Small intestine (tissue), 7 donors: Measurements from ENCODE around the gene GPR157. TPM values are rescaled to one million over a fixed set of nuclear protein-coding genes. Genes with fewer than 3 reads are reported as not detected.
A peak's percentile ranks its signal among the peaks of the same experiment; 100 is the strongest.

ENCODE experiments used
- DNase-seq, 2 donors: peaks; one replicate each; pipeline versions ENCODE4 v3.0.0 to v3.0.0-alpha.2; 2013
- FAIRE-seq: peaks from 2 replicates; lab custom pipeline; 2012; peaks lifted over from hg19 to GRCh38; lab: Jason Lieb, UNC
- H3K27ac ChIP-seq, 3 donors: one replicate each; pipeline ENCODE4 v1.5.1; 2013; ENCODE audit warnings: low read length in 2 of 3, mild to moderate bottlenecking in 2 of 3, control low read depth in 1 of 3, inconsistent platforms in 1 of 3, low read depth in 1 of 3, moderate library complexity in 1 of 3
- H3K27me3 ChIP-seq, 3 donors: one replicate each; pipeline ENCODE4 v1.6.1; 2013; ENCODE audit warnings: low read length in 3 of 3, inconsistent platforms in 1 of 3; ENCODE audit not compliant: control insufficient read depth in 3 of 3, insufficient read depth in 3 of 3
- H3K36me3 ChIP-seq, 3 donors: one replicate each; pipeline ENCODE4 v1.6.1; 2013; ENCODE audit warnings: low read length in 3 of 3, inconsistent platforms in 1 of 3, low read depth in 1 of 3, mild to moderate bottlenecking in 1 of 3, moderate library complexity in 1 of 3; ENCODE audit not compliant: control insufficient read depth in 3 of 3, insufficient read depth in 2 of 3
- H3K4me1 ChIP-seq, 3 donors: one replicate each; pipeline ENCODE4 v1.6.1; 2013; ENCODE audit warnings: low read length in 2 of 3, inconsistent platforms in 1 of 3, low read depth in 1 of 3, mild to moderate bottlenecking in 1 of 3, moderate library complexity in 1 of 3; ENCODE audit not compliant: control insufficient read depth in 3 of 3, insufficient read depth in 2 of 3
- H3K4me3 ChIP-seq, 3 donors: one replicate each; pipeline ENCODE4 v1.5.1; 2013; ENCODE audit warnings: low read length in 3 of 3, control low read depth in 1 of 3, inconsistent platforms in 1 of 3, low read depth in 1 of 3, mild to moderate bottlenecking in 1 of 3, moderate library complexity in 1 of 3
- H3K9me3 ChIP-seq, 2 donors: one replicate each; pipeline ENCODE4 v1.6.1; 2013; ENCODE audit warnings: low read depth in 1 of 2, low read length in 1 of 2; ENCODE audit not compliant: control insufficient read depth in 2 of 2, insufficient read depth in 1 of 2
- WGBS, 3 donors: extraction: QIAGEN DNeasy Blood & Tissue Kit; methylation state at CpG; one replicate each; pipeline ENCODE4 v1.1.7; 2013; 5-methylcytosine and 5-hydroxymethylcytosine counted together
- polyA plus RNA-seq, 4 donors: library from polyadenylated mRNA; stranded (reverse) in 3 of 4; unstranded in 1 of 4; fragments of 200-250 nt in 3 of 4; fragments of 120-200 nt in 1 of 4; gene quantifications; one replicate each; pipeline versions ENCODE4 v1.2.1 to v1.2.3, GENCODE V29; 2013
- donor health status: healthy with polysubstance abuse.
- donor health status: control.
- donor health status: control.
- donor health status: Bipolar disorder and iron deficiency.
- donor health status: healthy.

Gene GPR157
- polyA plus RNA-seq, 4 donors, result 1.1 to 35.2 (median 1.8) TPM

DNA sequence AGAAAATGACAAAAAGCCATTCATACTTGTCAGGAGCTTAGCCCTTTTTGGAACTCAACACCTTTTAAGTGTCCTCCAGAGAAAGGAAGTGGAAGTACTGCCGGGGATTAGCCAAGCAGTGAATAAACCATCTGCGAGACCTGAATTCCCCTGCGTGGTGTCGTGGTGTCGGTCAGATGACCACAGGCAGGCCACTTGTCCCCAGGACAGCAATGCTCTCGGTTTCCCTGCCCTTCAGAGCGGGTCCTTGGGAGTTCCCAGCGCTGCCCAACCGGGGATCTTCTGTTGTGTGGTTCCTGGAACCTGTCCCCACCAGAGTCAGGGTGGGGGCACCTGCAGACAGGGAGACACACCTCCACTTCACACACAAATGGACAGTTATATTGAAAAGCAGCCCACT is 9.2 kb downstream of the GPR157 start:
- 77 to 97% (median 78%) methylated on average over 9 of the region's 9 CpGs for WGBS, 3 donors
- FAIRE-seq, result no peak

DNA sequence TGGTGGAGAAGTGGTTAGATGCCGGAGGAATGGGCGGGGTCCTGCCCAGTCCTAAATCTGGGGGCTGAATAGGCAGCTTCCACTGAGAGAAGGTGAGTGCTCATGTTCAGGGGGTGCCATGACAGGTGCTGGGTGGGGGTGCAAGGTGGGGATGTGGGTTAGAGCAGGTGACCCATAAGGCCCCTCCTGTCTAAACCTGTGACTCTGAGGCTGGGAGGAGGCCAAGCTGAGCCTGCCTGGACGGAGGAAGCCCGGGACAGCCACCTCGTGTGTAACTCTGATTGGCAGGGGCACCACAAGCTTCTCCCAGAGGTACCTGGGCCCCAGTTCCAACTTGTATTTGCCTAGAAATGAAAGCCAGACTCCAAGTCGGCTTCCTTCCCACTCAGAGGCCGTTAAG is 10.7 kb downstream of the GPR157 start:
- Histone ChIP-seq H3K4me1 (peaks cover 2 to 26% (median 3%) of the 10 kb centered on the region in 3 donors), H3K36me3 (peaks cover 0 to 51% (median 2%) of the 10 kb centered on the region in 3 donors), H3K27ac (no peak overlapping the region), H3K9me3 (no peaks in the 10 kb centered on the region), H3K4me3 (no peak overlapping the region), H3K27me3 (no peaks in the 10 kb centered on the region)
- WGBS, 3 donors, result 71 to 80% (median 72%) methylated on average over 7 of the region's 7 CpGs
- no peak for DNase-seq
- FAIRE-seq, result no peak

More for the DNA sequence above, 9.2 kb downstream of the GPR157 start:
- Histone ChIP-seq H3K36me3 (peaks cover 0 to 46% (median 2%) of the 10 kb centered on the region in 3 donors), H3K9me3 (peaks cover 0 to 7% of the 10 kb centered on the region in 2 donors), H3K4me1 (peaks cover 0 to 12% (median 2%) of the 10 kb centered on the region in 3 donors), H3K4me3 (no peak overlapping the region), H3K27ac (no peak overlapping the region), H3K27me3 (no peaks in the 10 kb centered on the region)
- DNase-seq, result no peak

DNA sequence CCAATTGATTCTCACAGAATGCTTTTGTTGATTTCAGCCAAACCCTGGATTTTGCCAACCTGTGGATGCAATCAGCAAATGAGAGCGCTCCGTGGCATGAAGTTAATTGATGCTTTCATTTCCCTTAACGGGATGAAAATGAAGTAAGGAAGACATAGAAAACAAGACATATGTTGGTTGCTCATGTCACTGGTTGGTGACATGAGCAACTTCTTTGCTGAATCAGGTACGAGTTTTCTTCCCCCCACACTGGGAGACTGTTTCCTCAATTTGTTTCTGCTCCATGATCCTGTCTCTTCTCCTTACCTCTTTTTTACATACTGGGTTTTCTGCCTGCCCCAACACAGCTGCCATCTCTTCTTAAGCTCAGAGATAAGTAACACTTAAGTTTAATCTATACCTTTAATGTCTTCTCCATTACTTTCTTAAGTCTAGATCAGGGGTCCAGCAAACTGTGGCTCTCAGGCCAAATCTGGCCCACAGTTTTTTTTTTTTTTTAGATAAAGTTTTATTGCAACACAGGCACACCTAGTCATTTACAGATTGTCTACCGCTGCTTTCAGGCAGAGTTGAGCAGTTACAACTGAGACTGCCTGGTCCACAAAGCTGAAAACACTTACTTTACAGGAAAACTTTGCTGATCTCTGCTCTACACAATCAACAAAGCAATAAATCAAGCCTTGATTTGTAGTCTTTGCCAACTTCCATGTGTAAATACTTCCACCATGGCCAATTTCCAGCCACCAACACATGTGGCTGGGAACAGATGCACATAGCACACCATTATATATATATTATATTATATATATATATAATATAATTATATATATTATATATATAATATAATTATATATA is 13.3 kb downstream of the GPR157 start:
- DNase-seq, result peak; percentile 42 to 63

DNA sequence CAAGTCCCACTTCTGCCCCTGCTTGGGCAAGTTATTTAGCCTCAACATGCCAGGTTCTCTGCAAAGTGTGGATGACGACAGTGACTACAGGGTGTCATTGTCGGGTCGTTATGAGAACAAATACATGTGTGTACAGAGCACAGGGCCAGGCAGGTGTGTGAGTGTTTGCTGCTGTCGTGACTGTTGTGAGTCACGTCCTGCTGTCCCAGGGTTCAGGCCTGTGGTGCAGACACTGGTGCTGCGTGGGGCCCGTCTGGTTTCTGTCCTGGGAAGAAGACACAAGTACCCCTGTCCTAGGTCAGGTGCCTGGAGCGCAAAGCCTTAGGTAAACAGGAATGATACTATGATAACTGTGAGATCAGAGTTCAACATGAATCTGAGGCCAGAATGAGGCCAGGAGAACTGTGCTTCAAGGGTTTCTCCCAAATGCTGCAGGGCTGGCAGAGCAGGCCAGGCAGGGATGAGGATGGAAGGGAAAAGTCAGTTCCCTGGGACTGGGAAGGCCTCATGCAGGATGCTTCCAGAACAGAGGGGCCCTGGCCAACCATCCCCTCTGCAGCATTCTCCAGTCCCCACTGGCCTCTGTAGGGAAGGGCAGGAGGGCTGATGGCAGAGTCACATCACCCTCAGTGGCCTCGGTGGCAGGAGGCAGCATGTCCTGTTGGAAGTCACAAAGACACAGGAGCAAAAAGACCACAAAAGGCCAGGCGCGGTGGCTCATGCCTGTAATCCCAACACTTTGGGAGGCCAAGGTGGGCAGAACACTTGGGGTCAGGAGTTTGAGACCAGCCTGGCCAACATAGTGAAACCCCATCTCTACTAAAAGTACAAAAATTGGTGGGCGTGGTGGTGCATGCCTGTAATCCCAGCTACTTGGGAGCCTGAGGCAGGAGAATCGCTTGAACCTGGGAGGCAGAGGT is 15.7 kb downstream of the GPR157 start:
- no peak overlapping the region for H3K4me3 ChIP-seq
- H3K4me1 ChIP-seq, result peaks cover 2 to 48% (median 3%) of the 10 kb centered on the region in 3 donors
- DNase-seq (peak; percentile 66 to 92), FAIRE-seq (no peak)
- peak overlapping the region in 1 of 3 donors; percentile 97 for H3K27ac ChIP-seq
- H3K9me3 ChIP-seq, result no peaks in the 10 kb centered on the region
- H3K27me3 ChIP-seq, result no peaks in the 10 kb centered on the region
- H3K36me3 ChIP-seq, result peaks cover 0 to 53% (median 0%) of the 10 kb centered on the region in 3 donors
- WGBS, 3 donors, result 38 to 70% (median 53%) methylated on average over 13 of the region's 13 CpGs

More for the DNA sequence above, 13.3 kb downstream of the GPR157 start:
- FAIRE-seq, result no peak
- no peak overlapping the region for H3K4me3 ChIP-seq
- peaks cover 0 to 53% (median 2%) of the 10 kb centered on the region in 3 donors for H3K36me3 ChIP-seq
- peak overlapping the region in 1 of 3 donors; percentile 97 for H3K27ac ChIP-seq
- no peaks in the 10 kb centered on the region for H3K9me3 ChIP-seq
- H3K27me3 ChIP-seq, result no peaks in the 10 kb centered on the region
- peaks cover 2 to 46% (median 3%) of the 10 kb centered on the region in 3 donors for H3K4me1 ChIP-seq
- 61 to 69% (median 69%) methylated on average over 5 of the region's 5 CpGs for WGBS, 3 donors

DNA sequence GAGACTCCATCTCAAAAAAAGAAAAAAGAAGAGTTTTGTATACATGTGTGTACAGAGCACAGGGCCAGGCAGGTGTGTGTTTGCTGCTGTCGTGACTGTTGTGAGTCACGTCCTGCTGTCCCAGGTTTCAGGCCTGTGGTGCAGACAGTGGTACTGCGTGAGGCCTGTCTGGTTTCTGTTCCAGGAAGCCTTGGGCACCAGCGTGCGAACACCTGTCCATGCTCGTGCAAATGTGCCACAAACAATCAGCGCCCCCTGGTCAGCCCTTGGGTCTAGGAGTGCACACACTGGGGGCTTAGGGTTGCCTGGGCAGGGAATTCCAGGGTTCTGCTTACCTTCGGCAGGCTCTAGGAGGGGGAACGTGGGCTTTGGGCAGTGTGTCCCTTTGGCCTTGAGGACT is 16.9 kb downstream of the GPR157 start:
- Histone ChIP-seq H3K36me3 (peaks cover 0 to 60% (median 0%) of the 10 kb centered on the region in 3 donors), H3K27ac (peak overlapping the region in 1 of 3 donors; percentile 97), H3K4me3 (no peak overlapping the region), H3K4me1 (peaks cover 2 to 48% (median 3%) of the 10 kb centered on the region in 3 donors), H3K9me3 (no peaks in the 10 kb centered on the region), H3K27me3 (no peaks in the 10 kb centered on the region)
- no peak for FAIRE-seq
- 85 to 92% (median 87%) methylated on average over 9 of the region's 9 CpGs for WGBS, 3 donors
- DNase-seq, result no peak

- FAIRE-seq (no peak), DNase-seq (no peak)
- no peaks in the 10 kb centered on the region for H3K9me3 ChIP-seq
- WGBS, 3 donors, result 91 to 94% (median 94%) methylated on average over 13 of the region's 13 CpGs
- H3K4me3 ChIP-seq, result no peak overlapping the region
- H3K4me1 ChIP-seq, result peaks cover 2 to 48% (median 3%) of the 10 kb centered on the region in 3 donors
- peaks cover 0 to 63% (median 0%) of the 10 kb centered on the region in 3 donors for H3K36me3 ChIP-seq
- no peak overlapping the region for H3K27ac ChIP-seq
- no peaks in the 10 kb centered on the region for H3K27me3 ChIP-seq
These were observed 17.6 kb downstream of the GPR157 start for GRCh38 chr1:9111357-9111691.

DNA sequence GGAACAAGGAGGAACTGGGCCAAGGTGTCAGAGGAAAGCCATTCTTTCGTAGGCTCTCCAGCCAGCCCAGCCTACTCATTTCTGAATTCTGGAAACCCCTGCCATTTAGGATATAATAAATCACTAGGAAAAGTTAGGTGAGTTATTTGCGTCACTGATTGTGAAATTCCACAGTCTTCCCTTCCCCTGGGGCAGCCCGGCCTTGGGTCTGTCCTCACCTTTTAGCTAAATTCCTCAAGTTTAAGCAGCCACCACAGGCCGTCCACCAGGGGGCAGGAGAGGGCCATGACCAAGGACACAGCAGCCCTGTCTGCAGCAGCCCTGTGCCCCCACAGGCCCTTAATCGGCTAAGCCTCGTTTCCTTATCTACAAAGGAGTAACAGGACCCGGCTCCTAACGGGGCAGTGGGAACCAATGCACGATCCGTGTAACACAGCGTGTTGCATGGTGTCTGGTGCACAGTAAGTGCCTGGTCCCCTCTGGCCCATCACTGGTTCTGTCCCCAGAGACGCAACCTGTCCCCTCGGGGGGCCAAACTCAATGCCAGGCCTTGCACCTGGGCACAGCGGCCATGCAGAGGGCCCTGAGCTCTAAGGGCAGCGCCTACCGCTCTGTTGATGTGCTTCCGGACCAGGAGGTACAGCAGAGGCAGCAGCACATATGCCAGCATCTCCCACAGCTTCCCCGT is 18.1 kb downstream of the GPR157 start:
- H3K27ac ChIP-seq, result peak overlapping the region in 1 of 3 donors; percentile 28
- WGBS, 3 donors, result 36 to 43% (median 41%) methylated on average over 17 to 18 of the region's 18 CpGs
- FAIRE-seq, result no peak

More for the DNA sequence above, 18.1 kb downstream of the GPR157 start:
- Histone ChIP-seq H3K9me3 (no peaks in the 10 kb centered on the region), H3K4me3 (no peak overlapping the region), H3K4me1 (peaks cover 2 to 47% (median 3%) of the 10 kb centered on the region in 3 donors), H3K36me3 (peaks cover 0 to 68% (median 0%) of the 10 kb centered on the region in 3 donors), H3K27me3 (no peaks in the 10 kb centered on the region)
- peak; percentile 71 to 92 for DNase-seq
